Tibial nerve (tissue), 4 donors: ENCODE measurements around the gene MYH16. TPM values are rescaled to one million over a fixed set of nuclear protein-coding genes. Genes with fewer than 3 reads are reported as not detected.
"Not testable (repeated sequence)": the region's sequence is repeated elsewhere in the genome, so short reads cannot be mapped to it uniquely, and the experiment has no call there.

ENCODE experiments used
- DNase-seq, 2 donors: peaks; one replicate each; pipeline ENCODE4 v3.0.0-alpha.2; 2019; ENCODE audit warnings: low spot score in 2 of 2
- H3K27ac ChIP-seq, 4 donors: fragments of 200-600 bp; sonication (generic) in 3 of 4; one replicate each; pipeline ENCODE4 v1.5.1; 2017 to 2019; ENCODE audit warnings: mild to moderate bottlenecking in 1 of 4
- H3K27me3 ChIP-seq, 2 donors: fragments of 200-600 bp; sonication (generic) in 1 of 2; one replicate each; pipeline versions ENCODE4 v1.5.1 to v1.6.0; 2017 to 2019
- H3K36me3 ChIP-seq, 3 donors: fragments of 200-600 bp; sonication (generic); one replicate each; pipeline ENCODE4 v1.5.1; 2018 to 2019
- H3K4me1 ChIP-seq, 4 donors: fragments of 200-600 bp; sonication (generic) in 3 of 4; one replicate each; pipeline ENCODE4 v1.5.1; 2017 to 2019
- H3K4me3 ChIP-seq, 4 donors: fragments of 200-600 bp; sonication (generic) in 3 of 4; one replicate each; pipeline ENCODE4 v1.5.1; 2017 to 2019; ENCODE audit warnings: mild to moderate bottlenecking in 1 of 4, moderate library complexity in 1 of 4
- H3K9me3 ChIP-seq, 4 donors: fragments of 200-600 bp; sonication (generic) in 3 of 4; one replicate each; pipeline ENCODE4 v1.5.1; 2017 to 2019
- CTCF ChIP-seq, 5 experiments: fragments of 200-600 bp in 3 of 5; fragments of 450-650 bp in 2 of 5; sonication (generic) in 3 of 5; IDR thresholded peaks; one replicate each; pipeline ENCODE4 v1.5.1; 2016 to 2019; ENCODE audit warnings: antibody characterized with exemption in 5 of 5, mild to moderate bottlenecking in 3 of 5, moderate library complexity in 2 of 5
- EP300 ChIP-seq, 2 donors: sonication (generic); formaldehyde crosslinking; IDR thresholded peaks; one replicate each; pipeline ENCODE4 v1.6.1; 2017; ENCODE audit warnings: antibody characterized with exemption in 2 of 2, mild to moderate bottlenecking in 1 of 2
- POLR2A ChIP-seq, 2 donors: fragments of 450-650 bp; IDR thresholded peaks; one replicate each; pipeline ENCODE4 v1.6.1; 2017; ENCODE audit warnings: antibody characterized with exemption in 2 of 2, mild to moderate bottlenecking in 2 of 2, moderate library complexity in 2 of 2
- WGBS, 2 donors: methylation state at CpG; one replicate each; pipeline ENCODE4 v1.1.5; 2018; 5-methylcytosine and 5-hydroxymethylcytosine counted together
- total RNA-seq, 4 donors: library from RNA; depleted of rRNA; stranded (reverse); fragments of >200 nt; gene quantifications; one replicate each; pipeline ENCODE4 v1.1.0, GENCODE V29; 2016

Gene MYH16
- total RNA-seq, 4 donors from 2014 or later: not detected

- TF ChIP-seq POLR2A (IDR thresholded peaks at IDR 0.05) (no peak), CTCF (IDR thresholded peaks at IDR 0.05) (no peak), EP300 (IDR thresholded peaks at IDR 0.05) (no peak)
- no peaks in the 10 kb centered on the region for H3K27me3 ChIP-seq
- 78 to 87% methylated on average over 4 of the region's 4 CpGs for whole genome bisulfite sequencing, 2 donors
- no peaks in the 10 kb centered on the region for H3K9me3 ChIP-seq
- no peak for DNase-seq
- no peak overlapping the region for H3K4me3 ChIP-seq
- peak overlapping the region in 1 of 4 donors; percentile 50 for H3K27ac ChIP-seq
- H3K36me3 ChIP-seq: no peaks in the 10 kb centered on the region
- H3K4me1 ChIP-seq: peaks cover 0 to 10% (median 0%) of the 10 kb centered on the region in 4 donors
These were observed 4.1 kb upstream of the MYH16 start for GRCh38 chr7:99268577-99268908.

GRCh38 chr7:99270702-99271101, 1.9 kb upstream of the MYH16 start:
- H3K4me3 ChIP-seq: no peak overlapping the region
- no peak for TF ChIP-seq EP300 (IDR thresholded peaks at IDR 0.05)
- H3K9me3 ChIP-seq: no peaks in the 10 kb centered on the region
- H3K36me3 ChIP-seq: no peaks in the 10 kb centered on the region
- no peaks in the 10 kb centered on the region for H3K27me3 ChIP-seq
- no peak for DNase-seq
- no peak overlapping the region for H3K27ac ChIP-seq
- 61 to 74% methylated on average over 15 to 16 of the region's 16 CpGs for WGBS, 2 donors
- H3K4me1 ChIP-seq: peaks cover 0 to 10% (median 0%) of the 10 kb centered on the region in 4 donors

- WGBS, 2 donors: 100% methylated on average over 1 of the region's 1 CpG
- not testable (repeated sequence) for H3K9me3 ChIP-seq, H3K4me3 ChIP-seq, H3K4me1 ChIP-seq, H3K36me3 ChIP-seq, DNase-seq, H3K27ac ChIP-seq, H3K27me3 ChIP-seq
These were observed 922 bp downstream of the MYH16 start for GRCh38 chr7:99273561-99273960.

GRCh38 chr7:99274908-99275307, 2.3 kb downstream of the MYH16 start:
- H3K4me1 ChIP-seq, H3K4me3 ChIP-seq, H3K9me3 ChIP-seq, H3K27ac ChIP-seq, H3K27me3 ChIP-seq, DNase-seq, H3K36me3 ChIP-seq: not testable (repeated sequence)
- WGBS, 2 donors: 89 to 97% methylated on average over 7 of the region's 7 CpGs

GRCh38 chr7:99275496-99275895, 2.9 kb downstream of the MYH16 start:
- TF ChIP-seq EP300 (IDR thresholded peaks at IDR 0.05) (no peak), CTCF (IDR thresholded peaks at IDR 0.05) (no peak), POLR2A (IDR thresholded peaks at IDR 0.05) (no peak)
- Histone ChIP-seq H3K4me1 (no peaks in the 10 kb centered on the region), H3K9me3 (no peaks in the 10 kb centered on the region), H3K27ac (no peak overlapping the region), H3K27me3 (no peaks in the 10 kb centered on the region), H3K4me3 (no peak overlapping the region), H3K36me3 (no peaks in the 10 kb centered on the region)
- DNase-seq: no peak
- WGBS, 2 donors: 84 to 89% methylated on average over 7 of the region's 7 CpGs

- H3K4me1 ChIP-seq: no peaks in the 10 kb centered on the region
- peaks cover 0 to under 1% (median 0%) of the 10 kb centered on the region in 3 donors for H3K36me3 ChIP-seq
- H3K4me3 ChIP-seq: no peak overlapping the region
- DNase-seq: no peak
- no peak overlapping the region for H3K27ac ChIP-seq
- no peaks in the 10 kb centered on the region for H3K9me3 ChIP-seq
- TF ChIP-seq CTCF (IDR thresholded peaks at IDR 0.05) (no peak), EP300 (IDR thresholded peaks at IDR 0.05) (no peak), POLR2A (IDR thresholded peaks at IDR 0.05) (no peak)
- no peaks in the 10 kb centered on the region for H3K27me3 ChIP-seq
- 77% methylated on average over 5 of the region's 5 CpGs for WGBS, 2 donors
These were observed 5.5 kb downstream of the MYH16 start for GRCh38 chr7:99278180-99278579.

- H3K27ac ChIP-seq, H3K4me3 ChIP-seq, DNase-seq, H3K9me3 ChIP-seq, H3K27me3 ChIP-seq, H3K4me1 ChIP-seq: not testable (repeated sequence)
- H3K36me3 ChIP-seq: peaks cover 0 to 19% (median 0%) of the 10 kb centered on the region in 3 donors
- WGBS, 2 donors: 93 to 96% methylated on average over 4 of the region's 4 CpGs
These were observed 11.5 kb downstream of the MYH16 start for GRCh38 chr7:99284165-99284564.
